SK-N-SH (cell line): Measurements from ENCODE around the gene PPDPF. TPM values are rescaled to one million over a fixed set of nuclear protein-coding genes. Genes with fewer than 3 reads are reported as not detected.

Experiments
- CTCF ChIA-PET: fragments of 300-600, 350-600 bp; formaldehyde crosslinking; extraction: SDS; loops from one replicate; lab custom pipeline; 2021; lab: Yijun Ruan, JAX
- POLR2A ChIA-PET: fragments of 350-600 bp; sonication (Branson Sonifier 250); formaldehyde crosslinking; extraction: SDS; loops from one replicate; lab custom pipeline; 2020; ENCODE audit warnings: antibody characterized with exemption, inconsistent platforms; lab: Yijun Ruan, JAX
- DNase-seq: peaks from one replicate; pipeline ENCODE4 v3.0.0; 2012
- H2AFZ ChIP-seq: fragments of 200-600 bp; sonication (generic); 2 replicates; pipeline ENCODE4 v1.8.1; 2016; ENCODE audit warnings: antibody characterized with exemption, mild to moderate bottlenecking, low read depth
- H3F3A ChIP-seq: fragments of 200-600 bp; sonication (generic); replicated peaks from 2 replicates; pipeline ENCODE3; 2016; ENCODE audit warnings: antibody characterized with exemption, mild to moderate bottlenecking; ENCODE audit not compliant: insufficient read depth
- H3K27ac ChIP-seq, 2 experiments: fragments of 200-500 bp in 1 of 2; fragments of 200-600 bp in 1 of 2; sonication (Bioruptor generic) in 1 of 2; sonication (generic), shearing (Covaris generic) in 1 of 2; 2 replicates each; pipeline versions ENCODE4 v1.5.1 to v1.6.1; 2014 to 2016; ENCODE audit warnings: low read depth in 2 of 2, inconsistent platforms in 1 of 2, low read length in 1 of 2, mild to moderate bottlenecking in 1 of 2, mixed read lengths in 1 of 2
- H3K27me3 ChIP-seq: fragments of 200-600 bp; sonication (generic), shearing (Covaris generic); 2 replicates; pipeline ENCODE4 v1.6.1; 2016; ENCODE audit warnings: mixed run types; ENCODE audit not compliant: insufficient read depth
- H3K36me3 ChIP-seq, 2 experiments: fragments of 200-500 bp in 1 of 2; fragments of 200-600 bp in 1 of 2; sonication (Bioruptor generic) in 1 of 2; sonication (generic) in 1 of 2; replicated peaks in 1 of 2; 2 replicates each; pipeline versions ENCODE3 to v1.5.1; 2014 to 2016; ENCODE audit warnings: low read length in 1 of 2, mild to moderate bottlenecking in 1 of 2; ENCODE audit not compliant: insufficient read depth in 2 of 2, control insufficient read depth in 1 of 2
- H3K4me1 ChIP-seq, 2 experiments: fragments of 200-500 bp in 1 of 2; fragments of 200-600 bp in 1 of 2; sonication (Bioruptor generic) in 1 of 2; sonication (generic), shearing (Covaris generic) in 1 of 2; 2 replicates each; pipeline versions ENCODE4 v1.5.1 to v1.6.1; 2014 to 2016; ENCODE audit warnings: low read depth in 1 of 2, low read length in 1 of 2, mixed run types in 1 of 2; ENCODE audit not compliant: insufficient read depth in 2 of 2, control insufficient read depth in 1 of 2
- H3K4me2 ChIP-seq: fragments of 200-600 bp; sonication (generic), shearing (Covaris generic); 2 replicates; pipeline ENCODE4 v1.6.1; 2017; ENCODE audit warnings: mixed run types
- H3K4me3 ChIP-seq, 2 experiments: fragments of 200-500 bp in 1 of 2; fragments of 200-600 bp in 1 of 2; sonication (Bioruptor generic) in 1 of 2; sonication (generic), shearing (Covaris generic) in 1 of 2; 2 replicates each; pipeline versions ENCODE4 v1.5.1 to v1.8.1; 2014 to 2016; ENCODE audit warnings: low read depth in 2 of 2, inconsistent platforms in 1 of 2, low read length in 1 of 2, mild to moderate bottlenecking in 1 of 2, mixed read lengths in 1 of 2, moderate library complexity in 1 of 2
- H3K79me2 ChIP-seq: fragments of 200-600 bp; sonication (generic); 2 replicates; pipeline ENCODE4 v1.8.1; 2017; ENCODE audit warnings: mild to moderate bottlenecking; ENCODE audit not compliant: insufficient read depth
- H3K9ac ChIP-seq: fragments of 200-600 bp; sonication (generic); 2 replicates; pipeline ENCODE4 v1.6.1; 2017; ENCODE audit warnings: mixed run types
- H3K9me2 ChIP-seq: fragments of 200-600 bp; sonication (generic); 2 replicates; pipeline ENCODE4 v1.6.1; 2017; ENCODE audit warnings: mixed run types
- H3K9me3 ChIP-seq: fragments of 200-600 bp; sonication (generic); 2 replicates; pipeline ENCODE4 v1.6.1; 2017; ENCODE audit warnings: mixed run types, mild to moderate bottlenecking, moderate library complexity
- H4K20me1 ChIP-seq: fragments of 200-600 bp; sonication (generic); 2 replicates; pipeline ENCODE4 v1.6.1; 2017; ENCODE audit warnings: mild to moderate bottlenecking, mixed run types; ENCODE audit not compliant: insufficient read depth
- CHD2 ChIP-seq: fragments of 150-350 bp; IDR thresholded peaks from 2 replicates; pipeline ENCODE4 v1.6.1; 2018; ENCODE audit warnings: low read length; ENCODE audit not compliant: partially characterized antibody
- CTCF ChIP-seq: fragments of 200-600 bp; sonication (generic); IDR thresholded peaks from 2 replicates; pipeline ENCODE4 v1.6.1; 2017; ENCODE audit warnings: antibody characterized with exemption, mild to moderate bottlenecking, moderate library complexity
- EZH2phosphoT487 ChIP-seq: fragments of 200-600 bp; sonication (generic); IDR thresholded peaks from 2 replicates; pipeline ENCODE4 v1.6.1; 2017; ENCODE audit warnings: low read depth, mixed run types, mild to moderate bottlenecking, antibody characterized with exemption, moderate library complexity, borderline replicate concordance
- FOXM1 ChIP-seq: IDR thresholded peaks from 2 replicates; pipeline ENCODE4 v1.4.0; 2012; ENCODE audit warnings: low read depth, mild to moderate bottlenecking
- GATA2 ChIP-seq: sonication (generic); formaldehyde crosslinking; IDR thresholded peaks from 2 replicates; pipeline ENCODE4 v1.5.0; 2020; ENCODE audit warnings: mild to moderate bottlenecking, missing genetic modification reagents
- JUND ChIP-seq: IDR thresholded peaks from 2 replicates; pipeline ENCODE4 v1.4.0; 2012
- NFIC ChIP-seq: IDR thresholded peaks from 2 replicates; pipeline ENCODE4 v1.4.0; 2012; ENCODE audit warnings: borderline replicate concordance
- NRF1 ChIP-seq: IDR thresholded peaks from 2 replicates; pipeline ENCODE4 v1.6.1; 2012; ENCODE audit warnings: low read depth, mild to moderate bottlenecking, low read length
- REST ChIP-seq: IDR thresholded peaks from 2 replicates; pipeline ENCODE4 v1.6.1; 2012; ENCODE audit warnings: mild to moderate bottlenecking, low read depth, low read length, moderate library complexity
- SIN3A ChIP-seq: IDR thresholded peaks from 2 replicates; pipeline ENCODE4 v1.6.1; 2012; ENCODE audit warnings: low read depth, mild to moderate bottlenecking, low read length, moderate library complexity, borderline replicate concordance
- TAF1 ChIP-seq: IDR thresholded peaks from 2 replicates; pipeline ENCODE4 v1.6.1; 2012; ENCODE audit warnings: low read depth, mild to moderate bottlenecking, low read length, moderate library complexity, borderline replicate concordance
- TEAD4 ChIP-seq: IDR thresholded peaks from 2 replicates; pipeline ENCODE4 v1.4.0; 2012; ENCODE audit warnings: mild to moderate bottlenecking, borderline replicate concordance; ENCODE audit not compliant: insufficient read depth
- YY1 ChIP-seq: IDR thresholded peaks from 2 replicates; pipeline ENCODE4 v1.4.0; 2012; ENCODE audit warnings: low read depth, mild to moderate bottlenecking
- WGBS: methylation state at CpG from one replicate; pipeline ENCODE4 v1.1.6; 2017; ENCODE audit warnings: low lambda C conversion rate; 5-methylcytosine and 5-hydroxymethylcytosine counted together
- polyA plus RNA-seq, 3 experiments: library from polyadenylated mRNA; depleted of rRNA; stranded (reverse); fragments of >200 nt; gene quantifications; 2 replicates each; pipeline ENCODE4 v1.2.3, GENCODE V29; 2012
- TF ChIP-seq, protein P1 (sequence below): IDR thresholded peaks from 2 replicates; pipeline ENCODE4 v1.4.0; 2012; ENCODE audit warnings: low read depth

PPDPF gene
- polyA plus RNA-seq, 1 of the 3 experiments (the other 2 are of a cell fraction), result 71.4 TPM

- Histone ChIP-seq H3K9me3 (no peaks in the 10 kb centered on the region), H3K27ac (no peak overlapping the region), H3K36me3 (no peaks in the 10 kb centered on the region), H3K4me3 (no peak overlapping the region), H3K9me2 (no peaks in the 10 kb centered on the region), H3K4me1 (peaks cover 0 to 42% of the 10 kb centered on the region in 2 experiments; a peak in 1 of 4 replicates), H4K20me1 (no peaks in the 10 kb centered on the region), H3K9ac (no peak overlapping the region), H2AFZ (no peak overlapping the region), H3K27me3 (no peaks in the 10 kb centered on the region), H3F3A (no peaks in the 10 kb centered on the region), H3K79me2 (no peaks in the 10 kb centered on the region), H3K4me2 (no peak overlapping the region)
- CTCF ChIA-PET, result no interaction called here
- WGBS, result 97% methylated on average over 10 of the region's 17 CpGs
- TF ChIP-seq JUND, result no peak
- TF ChIP-seq NFIC, result no peak
- TF ChIP-seq TEAD4, result no peak
- TF ChIP-seq CHD2, result no peak
- TF ChIP-seq, protein P1, sequence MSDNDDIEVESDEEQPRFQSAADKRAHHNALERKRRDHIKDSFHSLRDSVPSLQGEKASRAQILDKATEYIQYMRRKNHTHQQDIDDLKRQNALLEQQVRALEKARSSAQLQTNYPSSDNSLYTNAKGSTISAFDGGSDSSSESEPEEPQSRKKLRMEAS, result no peak
- no peak for TF ChIP-seq EZH2phosphoT487
- TF ChIP-seq SIN3A, result no peak
- TF ChIP-seq CTCF, result no peak
- no peak for TF ChIP-seq TAF1
- no peak for TF ChIP-seq FOXM1
- no peak for TF ChIP-seq NRF1
- TF ChIP-seq YY1, result no peak
- TF ChIP-seq GATA2 (CRISPR knock-in tag), result no peak
- TF ChIP-seq REST, result no peak
- POLR2A ChIA-PET, result interaction anchor here (1.5 kb wide), 1 partner anchor 10 kb away, joined by 5 read pairs; no protein-coding TSS in a partner anchor
- DNase-seq, result no peak
Measured at GRCh38 chr20:63486300-63486855, 34.2 kb upstream of the PPDPF start.
